NCI-H2196 (cell line): Measurements from ENCODE around the gene RNF6.
A peak's percentile ranks its signal among the peaks of the same experiment; 100 is the strongest.

Experiments
- DNase-seq: peaks from one replicate; lab custom pipeline; 2025; ENCODE audit not compliant: unreplicated experiment; lab: John Stamatoyannopoulos, UW

RNF6 gene

GRCh38 chr13:26227166-26227971 lies 5.3 kb upstream of the RNF6 start:
- no peak for DNase-seq

GRCh38 chr13:26225896-26226617 lies 3.9 kb upstream of the RNF6 start:
- no peak for DNase-seq

- no peak for DNase-seq
Measured at GRCh38 chr13:26222520-26223046, 469 bp upstream of the RNF6 start.

DNA sequence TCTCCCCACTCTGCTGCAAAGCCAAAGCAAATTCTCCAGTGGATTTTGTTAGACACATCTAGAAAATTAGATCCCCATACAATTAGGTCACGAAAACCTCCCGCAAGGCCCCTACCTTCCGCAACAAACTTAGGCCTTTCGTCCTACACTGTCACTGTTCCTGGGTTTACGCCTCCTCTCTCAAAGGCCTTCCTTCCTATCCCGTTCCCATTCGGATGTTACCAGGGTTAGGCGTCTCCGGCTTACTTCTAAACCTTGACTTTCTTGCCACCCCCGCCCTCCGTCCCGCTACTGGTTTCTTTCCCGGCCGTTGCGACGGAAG lies 754 bp downstream of the RNF6 start:
- DNase-seq, result no peak

- DNase-seq, result no peak
Measured at GRCh38 chr13:26220575-26220974, 1.5 kb downstream of the RNF6 start.

DNA sequence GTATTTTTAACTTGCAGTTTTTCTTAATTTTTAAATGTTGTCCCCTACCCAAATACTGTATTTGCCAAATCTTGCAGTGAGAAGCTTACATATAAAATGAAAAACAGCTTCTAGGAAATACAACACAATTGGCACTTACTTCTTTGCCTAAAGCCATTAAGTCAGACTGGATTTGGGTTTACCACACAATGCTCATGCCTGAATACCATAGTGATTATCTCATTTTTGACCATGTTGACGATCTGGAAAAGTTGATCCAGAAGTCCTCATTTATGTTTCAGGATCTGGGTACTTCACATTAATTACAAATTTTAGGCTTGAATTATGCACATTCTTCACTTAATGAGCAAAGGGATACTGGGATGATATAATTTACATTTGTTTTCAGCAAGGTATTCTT lies 2.4 kb downstream of the RNF6 start:
- no peak for DNase-seq

- DNase-seq, result no peak
Measured at GRCh38 chr13:26216042-26216441, 6.1 kb downstream of the RNF6 start.

- no peak for DNase-seq
Measured at GRCh38 chr13:26213982-26214381, 8.1 kb downstream of the RNF6 start.

DNA sequence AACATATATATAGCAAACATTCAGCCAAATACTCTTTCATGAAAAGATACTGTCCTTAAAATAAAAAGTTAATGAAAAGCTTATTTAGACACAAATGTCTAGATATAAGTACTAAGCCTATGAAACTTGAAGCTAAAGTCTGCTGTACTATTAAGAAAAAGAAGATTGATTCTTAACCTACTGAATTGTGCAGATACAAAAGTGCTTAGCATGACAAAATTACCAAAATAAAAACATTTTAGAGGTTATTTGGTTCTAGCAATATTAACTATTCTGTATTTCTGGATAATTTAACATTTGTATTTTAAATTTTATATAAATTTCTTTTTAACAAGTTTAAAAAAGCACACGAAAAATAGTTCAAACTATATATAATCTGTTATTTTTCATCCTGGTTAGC lies 8.8 kb downstream of the RNF6 start:
- DNase-seq, result no peak

DNA sequence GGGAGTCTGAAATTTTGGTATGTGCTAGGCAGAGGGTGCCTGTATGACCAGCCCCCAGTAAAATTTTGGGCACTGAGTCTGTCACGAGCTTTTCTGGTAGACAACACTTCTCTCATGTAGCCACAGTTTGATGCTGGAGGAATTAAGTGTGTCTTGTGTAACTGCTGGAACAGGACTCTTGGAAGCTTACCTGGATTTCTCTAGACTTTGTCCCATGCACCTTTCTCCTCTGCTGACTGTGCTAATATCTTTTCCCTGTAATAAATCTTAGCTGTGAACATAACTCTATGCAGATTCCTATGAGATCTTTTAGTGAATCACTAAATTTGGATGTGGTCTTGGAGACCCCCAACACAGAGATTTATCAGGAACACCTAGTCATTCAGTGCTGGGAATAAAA lies 13.8 kb downstream of the RNF6 start:
- DNase-seq, result no peak

- no peak for DNase-seq
Measured at GRCh38 chr13:26202365-26202972, 19.6 kb downstream of the RNF6 start.

- DNase-seq, result no peak
Measured at GRCh38 chr13:26200811-26201210, 21.3 kb downstream of the RNF6 start.

GRCh38 chr13:26198116-26198515 lies 24.0 kb downstream of the RNF6 start:
- DNase-seq, result no peak

DNA sequence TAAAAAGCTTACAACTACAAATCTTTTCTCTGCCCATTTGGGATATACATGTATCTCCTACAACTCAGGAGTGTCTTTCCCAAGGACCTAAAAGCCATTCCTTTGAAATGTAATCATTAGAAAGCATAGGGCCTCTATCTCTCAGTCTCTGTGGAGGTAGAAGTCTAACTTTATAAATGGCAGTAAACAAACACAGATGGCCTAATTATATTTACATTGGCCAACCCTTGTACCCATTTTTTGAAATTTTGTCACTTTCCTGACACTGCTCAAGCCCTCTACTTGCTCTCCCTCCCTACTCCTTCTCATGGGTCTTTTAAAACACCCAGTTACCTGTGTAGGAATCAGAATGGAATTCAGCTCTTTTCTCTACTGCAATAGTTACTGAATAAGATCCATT lies 24.8 kb downstream of the RNF6 start:
- no peak for DNase-seq

DNA sequence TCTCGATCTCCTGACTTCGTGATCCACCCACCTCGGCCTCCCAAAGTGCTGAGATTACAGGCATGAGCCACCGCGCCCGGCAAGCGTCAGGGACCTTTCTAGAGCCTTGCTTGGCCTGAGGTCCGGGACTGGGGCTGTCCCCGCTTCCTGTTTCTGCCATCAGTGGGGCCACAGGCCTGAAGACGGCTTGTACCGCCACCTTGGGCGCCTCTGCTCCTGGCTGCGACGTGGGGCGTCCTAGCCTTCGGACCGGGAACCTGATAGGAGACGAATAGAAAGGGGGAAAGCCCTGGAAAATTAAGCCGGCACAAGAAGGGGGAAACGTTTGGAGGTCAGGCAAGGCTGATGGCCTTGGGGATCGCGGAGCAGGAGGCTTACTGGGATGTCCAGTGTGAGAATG lies 35.1 kb downstream of the RNF6 start:
- DNase-seq, result no peak

DNA sequence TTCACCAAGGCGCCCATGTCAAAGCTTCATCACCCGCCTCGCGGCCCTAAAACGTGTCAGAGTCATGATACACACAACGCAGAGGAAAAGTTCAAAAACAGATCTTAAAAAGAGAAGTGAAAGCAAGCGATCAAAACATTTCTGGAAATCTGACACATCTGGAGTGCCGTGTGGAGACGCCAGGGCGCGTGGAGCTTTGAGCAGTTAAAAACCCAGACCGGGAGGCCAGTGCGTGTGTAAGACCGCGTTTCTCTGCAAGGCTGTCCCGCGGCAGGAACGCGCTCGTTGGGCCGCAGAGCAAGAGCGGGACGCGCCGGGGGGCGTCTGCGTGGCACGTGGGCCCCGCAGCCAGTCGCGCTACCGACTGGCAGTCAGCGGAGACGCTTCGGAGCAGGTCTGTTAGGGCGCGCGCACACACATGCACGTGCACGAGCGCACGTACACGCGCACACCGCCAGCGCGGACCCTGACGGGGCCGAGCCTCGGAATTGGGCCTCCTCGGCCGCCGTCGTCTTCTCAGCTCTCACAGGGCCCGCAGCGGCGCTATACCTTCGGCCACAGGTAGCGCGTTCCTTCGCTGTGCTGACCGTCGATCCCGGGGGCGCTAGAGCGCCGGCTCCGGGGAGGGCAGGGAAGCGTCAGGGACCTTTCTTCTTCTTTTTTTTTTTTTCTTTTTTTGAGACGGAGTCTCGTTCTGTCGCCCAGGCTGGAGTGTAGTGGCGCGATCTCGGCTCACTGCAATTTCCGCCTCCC lies 35.8 kb downstream of the RNF6 start:
- DNase-seq, result peak; percentile 77

DNA sequence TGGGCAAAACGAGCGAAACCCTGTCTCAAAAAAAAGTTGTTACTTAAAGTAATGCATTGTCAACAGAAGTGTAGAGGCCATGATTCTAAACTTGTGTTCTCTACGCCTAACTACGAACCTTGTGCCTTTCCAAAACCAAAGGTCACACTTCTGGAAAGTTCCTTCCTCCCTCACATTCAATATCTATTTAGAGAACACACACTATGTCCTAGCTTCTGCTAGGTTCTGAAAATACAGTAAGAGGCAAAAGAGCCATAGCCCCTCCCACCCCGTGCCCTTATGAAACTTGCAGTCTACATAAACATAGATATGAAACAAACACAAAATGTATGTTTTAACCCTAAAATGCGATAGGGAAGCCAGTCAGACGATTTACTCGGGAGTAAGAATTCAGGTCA lies 36.4 kb downstream of the RNF6 start:
- no peak for DNase-seq

- DNase-seq, result peak; percentile 58
Measured at GRCh38 chr13:26184791-26185250, 37.3 kb downstream of the RNF6 start.

DNA sequence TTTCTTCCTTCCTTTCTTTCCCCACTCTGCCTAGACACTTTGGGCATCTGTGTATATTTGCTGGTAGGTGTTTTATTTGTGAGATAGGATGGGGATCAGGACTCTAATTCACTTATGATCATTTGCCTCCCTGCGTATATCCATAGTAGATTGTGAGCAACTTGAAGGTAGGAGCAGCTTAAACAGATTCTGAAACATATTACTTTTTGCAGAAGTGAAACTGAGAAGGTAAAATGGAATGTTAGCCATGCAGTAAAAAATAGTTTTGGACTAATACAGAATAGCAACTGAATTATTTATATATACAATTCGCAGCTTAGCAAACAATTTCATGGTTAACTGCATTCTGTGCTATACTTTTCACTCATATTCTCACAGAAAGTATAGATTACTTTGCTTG lies 38.7 kb downstream of the RNF6 start:
- DNase-seq, result no peak

DNA sequence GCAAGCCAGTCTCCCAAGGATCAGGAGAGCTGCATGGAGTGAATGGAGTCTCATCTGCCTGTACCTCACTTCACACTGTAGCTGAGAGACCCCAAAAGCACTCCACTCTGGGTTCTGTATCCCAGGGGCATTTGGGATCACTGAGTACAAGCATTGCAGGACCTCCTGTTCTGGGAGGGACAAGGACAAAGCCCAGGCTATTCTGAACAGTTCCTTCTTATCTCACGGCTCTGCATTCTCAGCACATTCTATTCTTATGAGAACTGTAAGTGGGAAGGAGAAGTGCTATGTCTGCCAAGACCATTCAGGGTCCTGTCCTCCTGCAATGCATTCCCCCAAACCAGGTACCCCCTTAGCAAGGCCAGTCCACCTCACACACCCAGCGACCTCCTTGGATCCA lies 42.8 kb downstream of the RNF6 start:
- DNase-seq, result no peak

- no peak for DNase-seq
Measured at GRCh38 chr13:26168835-26169234, 53.3 kb downstream of the RNF6 start.
